ENCODE results near the gene ONECUT2.
"Not testable (repeated sequence)": the region's sequence is repeated elsewhere in the genome, so short reads cannot be mapped to it uniquely, and the experiment has no call there.

ONECUT2 gene

GRCh38 chr18:57518533-57518932 is 83.4 kb downstream of the ONECUT2 start:
- Mint-ChIP-seq H3K36me3 (ENCODE audit: low read depth) (no peaks in the 10 kb centered on the region), H3K4me1 (ENCODE audit: low read depth) (no peaks in the 10 kb centered on the region), H3K4me3 (no peak overlapping the region), H3K9me3 (no peaks in the 10 kb centered on the region), H3K27ac (no peak overlapping the region), H3K27me3 (ENCODE audit: low read depth) (peaks cover 11% of the 10 kb centered on the region)

- Mint-ChIP-seq H3K4me3 (no peak overlapping the region), H3K27me3 (ENCODE audit: low read depth) (peaks cover 11% of the 10 kb centered on the region), H3K9me3 (no peaks in the 10 kb centered on the region), H3K36me3 (ENCODE audit: low read depth) (no peaks in the 10 kb centered on the region), H3K27ac (no peak overlapping the region), H3K4me1 (ENCODE audit: low read depth) (no peaks in the 10 kb centered on the region)
Measured at GRCh38 chr18:57519668-57520424, 84.7 kb downstream of the ONECUT2 start.

DNA sequence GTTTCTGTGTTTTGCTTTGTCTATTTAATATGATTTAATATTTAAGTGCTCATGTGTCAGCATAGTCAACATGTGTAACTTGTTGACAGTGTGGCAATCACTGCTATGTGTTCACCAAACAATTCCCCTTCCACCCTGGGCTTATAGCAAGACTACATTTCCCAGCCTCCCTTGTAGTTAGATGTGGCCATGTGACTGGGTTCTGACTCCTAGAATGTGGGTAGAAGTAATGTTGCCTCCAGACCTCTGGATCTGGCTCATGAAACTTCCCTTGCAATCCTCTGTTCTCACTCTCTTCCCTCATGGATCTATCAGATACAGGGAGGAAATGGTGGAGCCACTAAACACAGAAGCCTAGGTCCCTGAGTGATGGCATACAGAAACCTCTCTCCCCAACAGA is 87.2 kb downstream of the ONECUT2 start:
- H3K27me3 Mint-ChIP-seq (ENCODE audit: low read depth), result peaks cover 11% of the 10 kb centered on the region
- not testable (repeated sequence) for H3K4me3 Mint-ChIP-seq; H3K27ac Mint-ChIP-seq; H3K36me3 Mint-ChIP-seq (ENCODE audit: low read depth); H3K9me3 Mint-ChIP-seq; H3K4me1 Mint-ChIP-seq (ENCODE audit: low read depth)

- Mint-ChIP-seq H3K27me3 (ENCODE audit: low read depth) (peaks cover 11% of the 10 kb centered on the region), H3K9me3 (no peaks in the 10 kb centered on the region), H3K27ac (no peak overlapping the region), H3K4me1 (ENCODE audit: low read depth) (no peaks in the 10 kb centered on the region), H3K36me3 (ENCODE audit: low read depth) (no peaks in the 10 kb centered on the region), H3K4me3 (no peak overlapping the region)
Measured at GRCh38 chr18:57523171-57523956, 88.2 kb downstream of the ONECUT2 start.

DNA sequence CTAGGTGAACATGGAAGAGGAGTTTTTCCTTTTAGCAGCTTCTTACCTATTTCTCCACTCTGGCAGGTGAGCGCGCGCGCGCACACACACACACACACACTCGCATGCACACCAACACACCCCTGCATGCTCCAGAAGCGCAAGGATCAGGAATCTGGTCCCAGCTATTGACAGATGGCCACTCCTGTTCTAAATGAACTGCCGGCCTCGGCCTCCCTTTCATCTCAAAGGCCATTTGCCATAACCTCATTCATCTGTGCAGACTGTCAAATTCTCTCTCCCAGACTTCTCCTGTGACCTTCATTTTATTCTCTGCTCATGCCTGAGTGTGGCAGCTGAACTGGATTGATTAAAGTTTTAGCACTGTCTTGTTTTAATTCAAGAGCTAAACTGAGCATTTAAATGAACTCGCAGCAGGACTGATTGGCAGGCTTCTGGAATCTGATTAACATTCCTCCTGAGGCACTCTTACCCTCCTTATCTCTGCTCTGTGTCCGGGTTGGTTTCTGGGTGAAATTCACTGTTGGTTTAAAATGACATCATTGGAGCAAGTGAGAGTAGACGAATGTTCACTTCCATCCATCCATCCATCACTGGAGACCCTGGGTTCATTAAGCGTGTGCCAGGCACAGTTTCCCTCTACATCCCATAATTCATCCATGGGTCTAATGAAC is 92.5 kb downstream of the ONECUT2 start:
- Mint-ChIP-seq H3K4me3 (no peak overlapping the region), H3K36me3 (ENCODE audit: low read depth) (no peaks in the 10 kb centered on the region), H3K4me1 (ENCODE audit: low read depth) (no peaks in the 10 kb centered on the region), H3K27me3 (ENCODE audit: low read depth) (peaks cover 3% of the 10 kb centered on the region), H3K9me3 (no peaks in the 10 kb centered on the region), H3K27ac (no peak overlapping the region)

GRCh38 chr18:57529151-57529550 is 94.0 kb downstream of the ONECUT2 start:
- Mint-ChIP-seq H3K4me3 (no peak overlapping the region), H3K27me3 (ENCODE audit: low read depth) (no peaks in the 10 kb centered on the region), H3K9me3 (no peaks in the 10 kb centered on the region), H3K36me3 (ENCODE audit: low read depth) (no peaks in the 10 kb centered on the region), H3K4me1 (ENCODE audit: low read depth) (no peaks in the 10 kb centered on the region), H3K27ac (no peak overlapping the region)

DNA sequence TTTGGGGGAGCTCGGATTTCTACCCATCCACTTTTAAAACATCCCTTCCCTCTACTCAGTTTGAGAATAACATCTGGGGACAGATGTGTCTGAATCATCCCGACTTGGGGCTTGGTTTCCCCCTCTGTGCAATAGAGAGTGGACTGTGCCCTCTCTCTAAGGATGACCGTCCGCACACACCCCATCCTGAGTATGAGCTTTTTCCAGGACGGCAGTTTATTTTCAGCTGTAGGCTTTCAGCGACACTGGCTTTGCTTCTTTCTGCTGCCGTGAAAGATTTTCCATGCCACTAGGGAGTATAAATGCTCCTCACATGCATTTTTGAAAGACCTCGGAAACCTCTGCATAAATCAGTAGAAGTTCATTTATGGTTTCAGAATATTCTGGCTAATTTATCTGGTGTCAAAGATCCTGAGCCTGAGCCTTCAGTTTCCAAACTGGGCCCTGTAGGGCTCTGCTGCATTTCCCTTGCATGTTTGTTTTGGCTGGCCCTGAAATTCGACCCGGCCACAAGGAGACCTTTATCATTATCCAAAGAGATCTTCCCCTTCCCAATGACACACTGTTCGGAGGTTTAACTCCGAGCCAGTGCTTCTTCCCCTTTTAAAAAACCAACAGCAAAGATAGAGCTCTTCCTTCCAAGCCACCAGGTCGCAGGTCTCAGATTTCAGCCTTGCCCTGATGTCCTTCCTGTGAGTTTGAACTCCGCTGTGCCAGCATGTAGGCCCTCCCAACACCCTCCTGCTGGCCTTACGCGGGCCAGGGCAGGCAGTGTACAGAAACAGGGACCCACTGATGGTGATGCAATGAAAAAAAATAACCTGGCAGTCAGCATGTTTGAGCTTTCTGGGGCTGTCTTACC is 98.1 kb downstream of the ONECUT2 start:
- no peak overlapping the region for H3K4me3 Mint-ChIP-seq
- H3K27ac Mint-ChIP-seq, result no peak overlapping the region
- H3K36me3 Mint-ChIP-seq (ENCODE audit: low read depth), result no peaks in the 10 kb centered on the region
- H3K4me1 Mint-ChIP-seq (ENCODE audit: low read depth), result no peaks in the 10 kb centered on the region
- H3K9me3 Mint-ChIP-seq, result no peaks in the 10 kb centered on the region
- no peaks in the 10 kb centered on the region for H3K27me3 Mint-ChIP-seq (ENCODE audit: low read depth)

GRCh38 chr18:57533868-57534510 is 98.8 kb downstream of the ONECUT2 start:
- H3K4me3 Mint-ChIP-seq, result no peak overlapping the region
- no peaks in the 10 kb centered on the region for H3K4me1 Mint-ChIP-seq (ENCODE audit: low read depth)
- H3K9me3 Mint-ChIP-seq, result no peaks in the 10 kb centered on the region
- peaks cover under 1% of the 10 kb centered on the region for H3K27me3 Mint-ChIP-seq (ENCODE audit: low read depth)
- no peak overlapping the region for H3K27ac Mint-ChIP-seq
- no peaks in the 10 kb centered on the region for H3K36me3 Mint-ChIP-seq (ENCODE audit: low read depth)

DNA sequence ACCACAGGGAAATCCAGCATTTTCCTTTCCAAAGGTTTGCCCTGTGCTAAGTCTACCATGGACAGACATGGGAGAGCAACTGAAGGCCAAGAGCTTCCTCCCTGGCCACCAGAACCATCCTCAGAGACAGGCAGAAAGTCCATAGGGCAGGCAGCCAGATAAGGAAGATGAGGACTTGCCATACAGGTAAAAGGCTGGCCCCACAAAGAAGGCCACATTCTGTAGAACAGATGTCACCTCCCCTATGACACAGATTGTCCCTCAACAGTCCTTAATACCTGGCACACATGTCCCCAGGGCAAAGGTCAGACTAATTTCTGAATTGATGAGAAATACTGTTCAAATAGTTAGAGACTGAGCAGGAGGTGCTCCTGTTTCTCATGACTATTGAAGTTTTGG is 99.3 kb downstream of the ONECUT2 start:
- Mint-ChIP-seq H3K9me3 (no peaks in the 10 kb centered on the region), H3K4me3 (no peak overlapping the region), H3K27me3 (ENCODE audit: low read depth) (peaks cover 4% of the 10 kb centered on the region), H3K4me1 (ENCODE audit: low read depth) (no peaks in the 10 kb centered on the region), H3K27ac (no peak overlapping the region), H3K36me3 (ENCODE audit: low read depth) (no peaks in the 10 kb centered on the region)

DNA sequence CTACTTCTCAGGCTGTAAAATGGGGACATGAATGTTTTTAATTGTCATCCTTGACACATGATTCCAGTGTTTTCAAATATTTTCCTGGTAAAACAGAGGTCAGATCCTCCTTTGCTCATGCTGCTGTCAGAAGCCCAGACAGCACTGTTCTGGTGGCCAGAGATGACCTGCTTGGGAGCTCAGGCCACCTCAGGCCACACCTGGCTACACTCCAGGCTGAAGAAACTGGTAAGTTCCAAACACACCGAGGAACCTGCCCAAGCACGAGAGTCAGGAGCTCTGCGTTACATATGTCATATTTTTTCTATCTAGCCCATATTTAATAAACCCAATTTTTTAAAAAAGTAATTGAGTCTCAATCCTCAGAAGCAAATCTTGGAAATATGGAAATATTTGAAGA is 103.4 kb downstream of the ONECUT2 start:
- H3K4me1 Mint-ChIP-seq (ENCODE audit: low read depth), result no peaks in the 10 kb centered on the region
- peaks cover 4% of the 10 kb centered on the region for H3K27me3 Mint-ChIP-seq (ENCODE audit: low read depth)
- H3K4me3 Mint-ChIP-seq, result no peak overlapping the region
- no peak overlapping the region for H3K27ac Mint-ChIP-seq
- no peaks in the 10 kb centered on the region for H3K9me3 Mint-ChIP-seq
- no peaks in the 10 kb centered on the region for H3K36me3 Mint-ChIP-seq (ENCODE audit: low read depth)

DNA sequence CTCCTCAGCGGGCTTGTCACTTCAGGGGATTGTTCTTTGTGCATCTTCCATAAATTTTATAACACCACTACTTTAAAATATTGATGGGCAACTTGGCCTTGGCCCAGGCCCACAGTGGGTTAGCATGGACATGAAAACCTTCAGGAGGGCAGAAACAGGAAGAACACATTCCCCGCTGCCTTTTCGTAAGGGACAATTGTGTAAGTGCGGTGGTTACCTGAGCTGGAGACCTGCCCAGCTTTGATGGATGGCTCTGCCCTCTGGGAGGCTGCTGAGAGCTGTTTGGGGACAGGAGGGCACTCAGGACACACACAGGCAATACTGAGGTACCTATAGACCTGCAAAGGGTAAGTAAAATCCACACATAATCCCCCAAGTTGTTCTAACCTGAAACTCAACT is 104.5 kb downstream of the ONECUT2 start:
- Mint-ChIP-seq H3K4me3 (no peak overlapping the region), H3K36me3 (ENCODE audit: low read depth) (no peaks in the 10 kb centered on the region), H3K4me1 (ENCODE audit: low read depth) (no peaks in the 10 kb centered on the region), H3K9me3 (no peaks in the 10 kb centered on the region), H3K27ac (no peak overlapping the region), H3K27me3 (ENCODE audit: low read depth) (peaks cover 4% of the 10 kb centered on the region)
